Kidney (tissue), 14 donors: ENCODE measurements around the gene DBT. TPM values are rescaled to one million over a fixed set of nuclear protein-coding genes. Genes with fewer than 3 reads are reported as not detected.

Experiments used
- DNase-seq, 5 donors: peaks; one replicate each; pipeline ENCODE4 v3.0.0-alpha.2; 2013 to 2020
- FAIRE-seq: peaks from 2 replicates; lab custom pipeline; 2012; peaks lifted over from hg19 to GRCh38; lab: Jason Lieb, UNC
- H3K27ac ChIP-seq, 2 donors: one replicate each; pipeline ENCODE4 v1.7.0; 2013; ENCODE audit warnings: low read depth in 2 of 2, low read length in 2 of 2, inconsistent platforms in 1 of 2
- H3K27me3 ChIP-seq: one replicate; pipeline ENCODE4 v1.7.1; 2013; ENCODE audit warnings: low read length, inconsistent platforms; ENCODE audit not compliant: control insufficient read depth, insufficient read depth
- H3K36me3 ChIP-seq, 3 donors: one replicate each; pipeline versions ENCODE4 v1.7.0 to v1.7.1; 2013; ENCODE audit warnings: low read length in 3 of 3, control low read depth in 1 of 3, inconsistent platforms in 1 of 3; ENCODE audit not compliant: insufficient read depth in 3 of 3, control insufficient read depth in 2 of 3
- H3K4me1 ChIP-seq, 3 donors: one replicate each; pipeline versions ENCODE4 v1.7.0 to v1.7.1; 2013; ENCODE audit warnings: low read length in 3 of 3, inconsistent platforms in 1 of 3, low read depth in 1 of 3; ENCODE audit not compliant: control insufficient read depth in 2 of 3, insufficient read depth in 2 of 3
- H3K4me3 ChIP-seq, 3 donors: one replicate each; pipeline versions ENCODE4 v1.7.0 to v1.8.1; 2013; ENCODE audit warnings: low read length in 3 of 3, control low read depth in 1 of 3, inconsistent platforms in 1 of 3
- H3K9ac ChIP-seq, 3 donors: one replicate each; pipeline versions ENCODE4 v1.7.0 to v1.7.1; 2013; ENCODE audit warnings: low read length in 3 of 3, control low read depth in 1 of 3, inconsistent platforms in 1 of 3
- H3K9me3 ChIP-seq, 3 donors: one replicate each; pipeline versions ENCODE4 v1.7.0 to v1.7.1; 2013; ENCODE audit warnings: low read length in 3 of 3, control low read depth in 1 of 3, inconsistent platforms in 1 of 3; ENCODE audit not compliant: control insufficient read depth in 2 of 3, insufficient read depth in 1 of 3
- CTCF ChIP-seq: IDR thresholded peaks from 3 replicates; pipeline ENCODE4 v1.5.1; 2012; ENCODE audit warnings: mild to moderate bottlenecking, moderate library complexity, borderline replicate concordance; ENCODE audit not compliant: insufficient read depth; ENCODE audit errors: extremely low read depth
- intact Hi-C: fragments of 100-400 bp; cut with DNase I; formaldehyde crosslinking; loops from one replicate; pipeline ENCODE4 v1.11.1; 2022
- polyA plus RNA-seq: library from polyadenylated mRNA; stranded (reverse); fragments of 350-450 nt; fragmentation: Illumina TruSeq; extraction: RNeasy Lipid Tissue Mini Kit (QIAGEN cat#74804); gene quantifications from one replicate; pipeline ENCODE4 v1.2.3, GENCODE V29; 2014; ENCODE audit warnings: low read depth, low replicate concordance; ENCODE audit not compliant: insufficient read depth
- total RNA-seq: library from RNA; stranded (reverse); fragmentation: NEBNext Ultra II Directional; extraction: Animal tissue kit (Norgen Biotek cat#: 25700); gene quantifications from one replicate; pipeline ENCODE4 v1.2.1, GENCODE V29; 2021
- donor health status: control.
- donor health status: control.
- donor health status: control.
- donor health status: control.
- donor health status: control.
- donor health status: DM: yes; HTN: yes; CAD: no.
- donor health status: Normal renal cell carcinoma (clear cell type).

The DBT gene
- total and polyA plus RNA-seq, 2 donors from 2014 or later, result 7.7 to 18.7 TPM

GRCh38 chr1:100177295-100178041 is 72.2 kb downstream of the DBT start:
- H3K9me3 ChIP-seq, result no peaks in the 10 kb centered on the region
- no peak overlapping the region for H3K4me3 ChIP-seq
- no peaks in the 10 kb centered on the region for H3K36me3 ChIP-seq
- FAIRE-seq, result no peak
- TF ChIP-seq CTCF, result no peak
- DNase-seq, result no peak
- no peak overlapping the region for H3K27ac ChIP-seq
- no peaks in the 10 kb centered on the region for H3K27me3 ChIP-seq
- H3K9ac ChIP-seq, result no peak overlapping the region
- H3K4me1 ChIP-seq, result no peaks in the 10 kb centered on the region
- intact Hi-C loops, result no loop called here

GRCh38 chr1:100168051-100168450 is 81.6 kb downstream of the DBT start:
- Histone ChIP-seq H3K9ac (no peak overlapping the region), H3K27me3 (no peaks in the 10 kb centered on the region), H3K4me1 (no peaks in the 10 kb centered on the region), H3K27ac (no peak overlapping the region), H3K36me3 (no peaks in the 10 kb centered on the region), H3K9me3 (no peaks in the 10 kb centered on the region), H3K4me3 (no peak overlapping the region)
- intact Hi-C loops, result no loop called here
- DNase-seq (no peak), FAIRE-seq (peak; percentile 35)
- TF ChIP-seq CTCF, result no peak

GRCh38 chr1:100164702-100165101 is 84.9 kb downstream of the DBT start:
- H3K27ac ChIP-seq, result no peak overlapping the region
- TF ChIP-seq CTCF, result no peak
- intact Hi-C loops, result no loop called here
- no peak overlapping the region for H3K4me3 ChIP-seq
- H3K4me1 ChIP-seq, result no peaks in the 10 kb centered on the region
- DNase-seq (no peak), FAIRE-seq (no peak)
- no peaks in the 10 kb centered on the region for H3K27me3 ChIP-seq
- no peaks in the 10 kb centered on the region for H3K36me3 ChIP-seq
- no peaks in the 10 kb centered on the region for H3K9me3 ChIP-seq
- no peak overlapping the region for H3K9ac ChIP-seq
